ENCODE measurements around the gene HAUS2. TPM values are rescaled to one million over a fixed set of nuclear protein-coding genes. Genes with fewer than 3 reads are reported as not detected.

The HAUS2 gene
- total RNA-seq, 1 donor from 2014 or later, result 35.3 TPM

- peak; percentile 88 for DNase-seq (ENCODE audit: low read depth)
These were observed 59.5 kb downstream of the HAUS2 start for GRCh38 chr15:42608110-42608531.

DNA sequence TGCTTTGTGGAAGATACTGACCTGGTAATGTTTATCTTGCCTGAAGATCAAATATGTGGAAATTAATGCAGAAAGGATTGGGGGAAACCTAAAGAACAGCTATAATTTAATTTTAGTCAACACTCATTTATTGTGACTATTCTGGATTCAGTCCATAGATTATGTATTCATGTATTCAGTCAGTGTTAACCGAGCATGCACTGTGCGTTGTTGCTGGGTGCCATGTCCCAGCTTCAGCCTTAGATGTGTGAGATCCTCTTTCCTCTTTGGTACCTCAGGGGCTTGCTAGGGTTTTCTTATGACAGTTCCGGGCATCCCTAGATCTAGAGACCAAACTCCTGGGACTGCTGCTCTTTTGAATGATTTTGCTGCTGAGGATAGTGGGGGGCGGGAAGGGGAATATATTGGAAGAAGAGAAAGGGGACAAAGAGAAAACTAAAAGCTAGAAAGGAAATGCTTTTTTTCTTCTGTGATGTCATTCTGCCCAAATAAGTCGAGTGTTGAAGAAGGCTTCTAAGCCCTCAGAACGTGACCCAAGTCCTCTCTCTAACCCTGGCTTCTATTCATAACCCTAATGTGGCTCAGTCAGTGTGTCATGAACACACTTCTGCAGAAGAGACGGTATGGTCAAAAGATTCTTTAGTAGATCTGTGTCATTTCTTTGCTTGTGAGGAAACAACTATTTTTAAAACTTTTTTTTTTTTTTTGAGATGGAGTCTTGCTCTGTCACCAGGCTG lies 60.3 kb downstream of the HAUS2 start:
- no peak for DNase-seq (ENCODE audit: low read depth)

DNA sequence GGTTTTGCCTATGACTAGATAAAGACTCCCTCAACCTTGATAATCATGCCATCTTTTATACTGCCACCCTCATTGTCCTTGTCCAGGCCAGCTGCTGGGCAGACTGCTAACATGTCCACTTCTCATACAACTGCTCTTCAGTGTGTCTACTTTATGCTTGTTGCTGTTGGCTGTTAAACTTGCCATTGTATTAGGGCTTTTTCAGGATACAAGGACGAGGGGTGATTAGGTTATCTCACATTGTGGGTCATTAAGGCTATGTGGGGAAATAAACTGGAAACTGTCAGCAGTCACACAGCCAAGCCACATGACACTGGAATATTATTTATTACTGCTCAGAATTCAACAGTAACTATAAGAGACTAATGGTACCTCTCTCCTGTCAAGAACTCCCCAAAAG lies 62.9 kb downstream of the HAUS2 start:
- DNase-seq (ENCODE audit: low read depth), result no peak

- DNase-seq (ENCODE audit: low read depth), result no peak
These were observed 63.8 kb downstream of the HAUS2 start for GRCh38 chr15:42612367-42612912.

- no peak for DNase-seq (ENCODE audit: low read depth)
These were observed 67.5 kb downstream of the HAUS2 start for GRCh38 chr15:42616107-42616506.

Other genes starting within 250 kb of the HAUS2 start
- 0.35 and 3.6 TPM in 2 replicates for gene CAPN3, start 189.3 kb upstream of the HAUS2 start, total RNA-seq
- 28.3 and 52.8 TPM in 2 replicates for gene ZNF106, start 57.7 kb upstream of the HAUS2 start, total RNA-seq
- 112 and 168 TPM in 2 replicates for gene SNAP23, start 53.2 kb upstream of the HAUS2 start, total RNA-seq
- 24.0 and 30.7 TPM in 2 replicates for gene LRRC57, start within 50 bp of the HAUS2 start, total RNA-seq
- 2.1 and 11.3 TPM in 2 replicates for gene STARD9, start 26.8 kb downstream of the HAUS2 start, total RNA-seq
- 4.2 and 13.0 TPM in 2 replicates for gene CDAN1, start 188.3 kb downstream of the HAUS2 start, total RNA-seq